Stimulated activated CD4-positive, alpha-beta T cell treated with anti-CD3 and anti-CD28 coated beads, Interleukin-4, amount 100 ng/mL, for 1 hour (primary cell): ENCODE data around the gene PSKH1.
"Not testable (repeated sequence)": the region's sequence is repeated elsewhere in the genome, so short reads cannot be mapped to it uniquely, and the experiment has no call there.

Source experiments
- DNase-seq: peaks from one replicate; pipeline ENCODE4 v3.0.0-alpha.2; 2020

PSKH1 gene

GRCh38 chr16:67892375-67892774 is 679 bp upstream of the PSKH1 start:
- DNase-seq = no peak

- DNase-seq = no peak
These were observed 817 bp downstream of the PSKH1 start for GRCh38 chr16:67893743-67894399.

- DNase-seq = no peak
These were observed 4.2 kb downstream of the PSKH1 start for GRCh38 chr16:67897231-67897630.

- no peak for DNase-seq
These were observed 8.7 kb downstream of the PSKH1 start for GRCh38 chr16:67901734-67902133.

GRCh38 chr16:67902831-67903230 is 9.8 kb downstream of the PSKH1 start:
- DNase-seq = no peak

GRCh38 chr16:67907397-67908180 is 14.5 kb downstream of the PSKH1 start:
- no peak for DNase-seq

GRCh38 chr16:67909056-67909742 is 16.1 kb downstream of the PSKH1 start:
- DNase-seq = no peak

GRCh38 chr16:67910158-67910557 is 17.1 kb downstream of the PSKH1 start:
- DNase-seq = no peak

- no peak for DNase-seq
These were observed 21.9 kb downstream of the PSKH1 start for GRCh38 chr16:67914758-67915495.

GRCh38 chr16:67915496-67915769 is 22.4 kb downstream of the PSKH1 start:
- not testable (repeated sequence) for DNase-seq

GRCh38 chr16:67915831-67916723 is 23.0 kb downstream of the PSKH1 start:
- no peak for DNase-seq

GRCh38 chr16:67917140-67917851 is 24.2 kb downstream of the PSKH1 start:
- no peak for DNase-seq

- DNase-seq = peak; percentile 39
These were observed 24.8 kb downstream of the PSKH1 start for GRCh38 chr16:67917852-67918236.

GRCh38 chr16:67919622-67920221 is 26.7 kb downstream of the PSKH1 start:
- no peak for DNase-seq

GRCh38 chr16:67922221-67922620 is 29.2 kb downstream of the PSKH1 start:
- DNase-seq = no peak

GRCh38 chr16:67922740-67923139 is 29.7 kb downstream of the PSKH1 start:
- no peak for DNase-seq

GRCh38 chr16:67923414-67924116 is 30.5 kb downstream of the PSKH1 start:
- DNase-seq = no peak

GRCh38 chr16:67924140-67924906 is 31.3 kb downstream of the PSKH1 start:
- no peak for DNase-seq

GRCh38 chr16:67926181-67926750 is 33.2 kb downstream of the PSKH1 start:
- DNase-seq = no peak
